HL-60 (cell line): Measurements from ENCODE around the gene GALNT13.

Experiments
- DNase-seq, 2 experiments: peaks; one replicate each; pipeline ENCODE4 v3.0.0-alpha.2; 2010 to 2020; ENCODE audit warnings: low read depth in 1 of 2, low spot score in 1 of 2
- H3K27ac ChIP-seq: fragments of 250-450 bp; sonication (Bioruptor Pico); replicated peaks from 2 replicates; pipeline ENCODE4 v1.5.1; 2020; ENCODE audit warnings: mild to moderate bottlenecking, moderate library complexity
- H3K27me3 ChIP-seq: fragments of 250-450 bp; sonication (Bioruptor Pico); 2 replicates; pipeline ENCODE4 v1.5.1; 2021; ENCODE audit warnings: mild to moderate bottlenecking, moderate library complexity; ENCODE audit not compliant: insufficient read depth, poor library complexity, severe bottlenecking
- H3K4me3 ChIP-seq: replicated peaks from 2 replicates; pipeline ENCODE4 v1.5.1; 2011; ENCODE audit warnings: mild to moderate bottlenecking, control low read depth, low read length; ENCODE audit not compliant: insufficient read depth
- GABPA ChIP-seq: IDR thresholded peaks from 2 replicates; pipeline ENCODE4 v1.6.1; 2012; ENCODE audit warnings: low read depth
- POLR2AphosphoS5 ChIP-seq: IDR thresholded peaks from 2 replicates; pipeline ENCODE4 v1.6.1; 2012; ENCODE audit warnings: low read depth
- SPI1 ChIP-seq: IDR thresholded peaks from 2 replicates; pipeline ENCODE4 v1.6.1; 2012; ENCODE audit warnings: low read depth, mild to moderate bottlenecking, borderline replicate concordance
- TF ChIP-seq, protein P1 (sequence below): IDR thresholded peaks from 2 replicates; pipeline ENCODE4 v1.6.1; 2012; ENCODE audit warnings: low read depth; ENCODE audit not compliant: insufficient replicate concordance
- TF ChIP-seq, protein P2 (sequence below): IDR thresholded peaks from one replicate; pipeline ENCODE4 v1.5.1; 2011; ENCODE audit warnings: low read length, control low read depth, inconsistent platforms; ENCODE audit not compliant: insufficient read depth

The GALNT13 gene

GRCh38 chr2:154013514-154013913 is 141.8 kb downstream of the GALNT13 start:
- no peaks in the 10 kb centered on the region for H3K27me3 ChIP-seq
- DNase-seq, result no peak
- H3K4me3 ChIP-seq, result no peak overlapping the region
- H3K27ac ChIP-seq, result no peak overlapping the region
- no peak for TF ChIP-seq GABPA
- no peak for TF ChIP-seq SPI1
- no peak for TF ChIP-seq POLR2AphosphoS5
- TF ChIP-seq, protein P1, sequence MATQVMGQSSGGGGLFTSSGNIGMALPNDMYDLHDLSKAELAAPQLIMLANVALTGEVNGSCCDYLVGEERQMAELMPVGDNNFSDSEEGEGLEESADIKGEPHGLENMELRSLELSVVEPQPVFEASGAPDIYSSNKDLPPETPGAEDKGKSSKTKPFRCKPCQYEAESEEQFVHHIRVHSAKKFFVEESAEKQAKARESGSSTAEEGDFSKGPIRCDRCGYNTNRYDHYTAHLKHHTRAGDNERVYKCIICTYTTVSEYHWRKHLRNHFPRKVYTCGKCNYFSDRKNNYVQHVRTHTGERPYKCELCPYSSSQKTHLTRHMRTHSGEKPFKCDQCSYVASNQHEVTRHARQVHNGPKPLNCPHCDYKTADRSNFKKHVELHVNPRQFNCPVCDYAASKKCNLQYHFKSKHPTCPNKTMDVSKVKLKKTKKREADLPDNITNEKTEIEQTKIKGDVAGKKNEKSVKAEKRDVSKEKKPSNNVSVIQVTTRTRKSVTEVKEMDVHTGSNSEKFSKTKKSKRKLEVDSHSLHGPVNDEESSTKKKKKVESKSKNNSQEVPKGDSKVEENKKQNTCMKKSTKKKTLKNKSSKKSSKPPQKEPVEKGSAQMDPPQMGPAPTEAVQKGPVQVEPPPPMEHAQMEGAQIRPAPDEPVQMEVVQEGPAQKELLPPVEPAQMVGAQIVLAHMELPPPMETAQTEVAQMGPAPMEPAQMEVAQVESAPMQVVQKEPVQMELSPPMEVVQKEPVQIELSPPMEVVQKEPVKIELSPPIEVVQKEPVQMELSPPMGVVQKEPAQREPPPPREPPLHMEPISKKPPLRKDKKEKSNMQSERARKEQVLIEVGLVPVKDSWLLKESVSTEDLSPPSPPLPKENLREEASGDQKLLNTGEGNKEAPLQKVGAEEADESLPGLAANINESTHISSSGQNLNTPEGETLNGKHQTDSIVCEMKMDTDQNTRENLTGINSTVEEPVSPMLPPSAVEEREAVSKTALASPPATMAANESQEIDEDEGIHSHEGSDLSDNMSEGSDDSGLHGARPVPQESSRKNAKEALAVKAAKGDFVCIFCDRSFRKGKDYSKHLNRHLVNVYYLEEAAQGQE, result no peak
- TF ChIP-seq, protein P2, sequence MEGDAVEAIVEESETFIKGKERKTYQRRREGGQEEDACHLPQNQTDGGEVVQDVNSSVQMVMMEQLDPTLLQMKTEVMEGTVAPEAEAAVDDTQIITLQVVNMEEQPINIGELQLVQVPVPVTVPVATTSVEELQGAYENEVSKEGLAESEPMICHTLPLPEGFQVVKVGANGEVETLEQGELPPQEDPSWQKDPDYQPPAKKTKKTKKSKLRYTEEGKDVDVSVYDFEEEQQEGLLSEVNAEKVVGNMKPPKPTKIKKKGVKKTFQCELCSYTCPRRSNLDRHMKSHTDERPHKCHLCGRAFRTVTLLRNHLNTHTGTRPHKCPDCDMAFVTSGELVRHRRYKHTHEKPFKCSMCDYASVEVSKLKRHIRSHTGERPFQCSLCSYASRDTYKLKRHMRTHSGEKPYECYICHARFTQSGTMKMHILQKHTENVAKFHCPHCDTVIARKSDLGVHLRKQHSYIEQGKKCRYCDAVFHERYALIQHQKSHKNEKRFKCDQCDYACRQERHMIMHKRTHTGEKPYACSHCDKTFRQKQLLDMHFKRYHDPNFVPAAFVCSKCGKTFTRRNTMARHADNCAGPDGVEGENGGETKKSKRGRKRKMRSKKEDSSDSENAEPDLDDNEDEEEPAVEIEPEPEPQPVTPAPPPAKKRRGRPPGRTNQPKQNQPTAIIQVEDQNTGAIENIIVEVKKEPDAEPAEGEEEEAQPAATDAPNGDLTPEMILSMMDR, result no peak

DNA sequence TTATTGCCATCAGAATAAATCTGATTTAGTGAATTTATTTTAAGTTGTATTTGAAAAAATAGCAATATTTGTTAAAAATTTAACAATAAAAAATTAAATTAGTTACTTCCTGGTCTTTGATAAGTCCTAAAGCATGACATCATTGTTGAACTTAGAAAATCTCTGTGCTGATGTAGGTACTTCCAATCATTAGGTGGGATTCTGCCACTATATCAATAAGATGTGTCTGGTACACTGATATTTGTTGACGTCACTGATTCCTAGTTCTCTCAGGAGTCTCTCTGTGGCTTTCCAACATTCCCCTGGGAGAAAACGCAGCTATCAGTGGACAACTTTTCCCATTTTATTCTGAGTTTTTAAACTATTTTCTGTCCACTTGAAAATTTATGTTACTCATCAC is 143.5 kb downstream of the GALNT13 start:
- no peak for DNase-seq
- Histone ChIP-seq H3K27ac (no peak overlapping the region), H3K27me3 (no peaks in the 10 kb centered on the region), H3K4me3 (no peak overlapping the region)
- TF ChIP-seq GABPA (no peak), POLR2AphosphoS5 (no peak), SPI1 (no peak)
- TF ChIP-seq, protein P2, result no peak
- TF ChIP-seq, protein P1, result no peak

DNA sequence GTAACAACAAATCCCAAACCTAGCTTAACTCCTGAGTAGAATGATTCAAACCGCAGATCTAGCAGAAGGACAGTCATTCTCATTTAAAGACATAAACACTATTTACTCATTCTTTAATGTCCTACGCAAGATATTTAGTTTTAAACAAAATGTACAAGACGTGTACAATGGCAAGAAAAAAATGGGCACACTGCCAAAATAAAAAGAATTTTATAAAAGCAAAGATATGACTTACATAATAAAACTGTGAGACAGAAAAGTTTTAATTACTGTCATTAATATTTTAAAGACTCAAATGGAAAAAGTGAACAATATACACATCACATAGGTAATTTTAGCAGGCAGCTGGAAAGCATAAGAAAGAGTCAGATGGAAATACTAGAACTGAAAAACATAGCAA is 157.8 kb downstream of the GALNT13 start:
- Histone ChIP-seq H3K27me3 (no peaks in the 10 kb centered on the region), H3K4me3 (no peak overlapping the region), H3K27ac (no peak overlapping the region)
- TF ChIP-seq SPI1 (no peak), GABPA (no peak), POLR2AphosphoS5 (no peak)
- TF ChIP-seq, protein P1, result no peak
- TF ChIP-seq, protein P2, result no peak
- no peak for DNase-seq
